Measurements from ENCODE around the gene MYH13.

- no peak for TF ChIP-seq CTCF (IDR thresholded peaks at IDR 0.05)
- no peak for TF ChIP-seq POLR2AphosphoS5 (IDR thresholded peaks at IDR 0.05)
- no peak for TF ChIP-seq POLR2A (IDR thresholded peaks at IDR 0.05)
These were observed 48.4 kb upstream of the MYH13 start for GRCh38 chr17:10421211-10421610.
